Calu3 (cell line): ENCODE data around the gene TMEM43. TPM values are rescaled to one million over a fixed set of nuclear protein-coding genes. Genes with fewer than 3 reads are reported as not detected.
"Not testable (repeated sequence)": the region's sequence is repeated elsewhere in the genome, so short reads cannot be mapped to it uniquely, and the experiment has no call there.

ENCODE experiments used
- Bru-seq: library from RNA; stranded (reverse); fragments of 400-500 nt; gene quantifications from one replicate; lab custom pipeline; 2021; lab: Mats Ljungman, UMichigan
- BruChase-seq, 2 experiments: library from RNA; stranded (reverse); fragments of 400-500 nt; gene quantifications; one replicate each; lab custom pipeline; 2021; lab: Mats Ljungman, UMichigan
- BruUV-seq: library from RNA; stranded (reverse); fragments of 400-500 nt; replicated peaks from 2 replicates; lab custom pipeline; 2021; lab: Mats Ljungman, UMichigan
- CTCF ChIA-PET: fragments of 300-600 bp; sonication (Branson Sonifier 250); formaldehyde crosslinking; loops from one replicate; lab custom pipeline; 2022; ENCODE audit warnings: antibody characterized with exemption; lab: Charles Lee
- DNase-seq: peaks from one replicate; pipeline ENCODE4 v3.0.0; 2022
- H3K27ac Mint-ChIP-seq: one replicate; pipeline ENCODE4 v1.8.0; 2022; ENCODE audit warnings: mixed read lengths; ENCODE audit not compliant: unreplicated experiment
- H3K27me3 Mint-ChIP-seq: one replicate; pipeline ENCODE4 v1.8.0; 2022; ENCODE audit warnings: mixed read lengths; ENCODE audit not compliant: unreplicated experiment
- H3K36me3 Mint-ChIP-seq: one replicate; pipeline ENCODE4 v1.8.0; 2022; ENCODE audit warnings: mild to moderate bottlenecking, moderate library complexity, mixed read lengths; ENCODE audit not compliant: insufficient read depth, unreplicated experiment
- H3K4me1 Mint-ChIP-seq: one replicate; pipeline ENCODE4 v1.8.0; 2022; ENCODE audit warnings: mild to moderate bottlenecking, low read depth, mixed read lengths; ENCODE audit not compliant: unreplicated experiment
- H3K4me3 Mint-ChIP-seq: one replicate; pipeline ENCODE4 v1.8.0; 2022; ENCODE audit warnings: mild to moderate bottlenecking, low read depth, moderate library complexity, mixed read lengths; ENCODE audit not compliant: unreplicated experiment
- H3K9me3 Mint-ChIP-seq: one replicate; pipeline ENCODE4 v1.8.0; 2022; ENCODE audit warnings: low read depth, mixed read lengths; ENCODE audit not compliant: unreplicated experiment
- CTCF ChIP-seq: fragments of 200-600 bp; IDR thresholded peaks from one replicate; pipeline ENCODE4 v1.8.0; 2022; ENCODE audit warnings: antibody characterized with exemption; ENCODE audit not compliant: unreplicated experiment
- intact Hi-C: fragments of 100-400 bp; cut with micrococcal nuclease; formaldehyde crosslinking; loops from one replicate; pipeline ENCODE4 v1.10.0; 2022; ENCODE audit not compliant: unreplicated experiment
- long read RNA-seq: library from polyadenylated mRNA; stranded (forward); transcript quantifications from one replicate; pipeline ENCODE4 v2.0.0, GENCODE V29; 2022
- total RNA-seq: library from RNA; stranded (reverse); gene quantifications from 2 replicates; pipeline ENCODE4 v1.2.3, GENCODE V29; 2022

Gene TMEM43, protein sequence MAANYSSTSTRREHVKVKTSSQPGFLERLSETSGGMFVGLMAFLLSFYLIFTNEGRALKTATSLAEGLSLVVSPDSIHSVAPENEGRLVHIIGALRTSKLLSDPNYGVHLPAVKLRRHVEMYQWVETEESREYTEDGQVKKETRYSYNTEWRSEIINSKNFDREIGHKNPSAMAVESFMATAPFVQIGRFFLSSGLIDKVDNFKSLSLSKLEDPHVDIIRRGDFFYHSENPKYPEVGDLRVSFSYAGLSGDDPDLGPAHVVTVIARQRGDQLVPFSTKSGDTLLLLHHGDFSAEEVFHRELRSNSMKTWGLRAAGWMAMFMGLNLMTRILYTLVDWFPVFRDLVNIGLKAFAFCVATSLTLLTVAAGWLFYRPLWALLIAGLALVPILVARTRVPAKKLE
- 56.2 and 57.0 TPM in 2 replicates for total RNA-seq
- percentile 79 among the genes with signal in this experiment for Bru-seq, nascent RNA
- BruChase-seq, experiment 1, labeled RNA remaining after a 6-hour chase: percentile 95 among the genes with signal in this experiment
- percentile 90 among the genes with signal in this experiment for BruChase-seq, experiment 2, labeled RNA remaining after a 2-hour chase
- long read RNA-seq, transcript TMEM43-201 (12 exons, 3,341 nt): major isoform, 70 of 99 reads
- long read RNA-seq, partial matches to known transcripts: 15 of 99 reads
- long read RNA-seq, other reads (novel, unspliced or antisense): 14 of 99 reads

DNA sequence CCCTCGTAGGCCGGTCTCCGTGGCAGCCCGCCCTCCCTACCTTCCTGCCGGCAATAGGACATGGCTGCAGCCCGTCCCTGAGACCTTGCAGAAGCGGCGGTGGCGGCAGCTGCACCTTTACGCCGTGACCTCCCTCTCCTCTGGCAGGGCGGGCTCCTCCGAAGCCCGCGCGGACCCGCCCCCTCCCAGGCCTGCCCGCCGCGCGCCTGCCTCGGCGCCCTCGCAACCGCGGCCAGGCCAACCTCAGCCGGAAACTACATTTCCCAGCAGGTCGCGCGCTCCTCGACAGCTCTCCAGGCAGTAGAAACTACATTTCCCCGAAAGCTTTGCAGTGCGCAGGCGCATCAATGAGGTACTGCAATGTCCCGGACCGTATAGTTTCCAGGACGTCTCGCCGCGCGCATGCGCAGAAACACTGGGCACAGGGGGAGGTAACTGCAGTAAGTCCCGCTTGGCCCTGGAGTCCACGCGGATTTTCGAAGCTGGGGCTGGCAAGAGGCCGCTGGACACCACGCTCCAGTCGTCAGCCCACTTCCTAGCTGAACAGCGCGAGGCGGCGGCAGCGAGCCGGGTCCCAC is at the start of gene TMEM43, which contains the start of gene CHCHD4:
Gene TMEM43 (plus strand): TSS at position 438 of the 578 bp plus-strand sequence. CDS start 142 bp downstream, outside the sequence.
Gene CHCHD4 (minus strand): TSS at position 256 of the 578 bp plus-strand sequence. CDS start 194 bp downstream, at position 62.
- no peaks in the 10 kb centered on the region for H3K27me3 Mint-ChIP-seq
- H3K36me3 Mint-ChIP-seq: peaks cover 33% of the 10 kb centered on the region
- H3K9me3 Mint-ChIP-seq: no peaks in the 10 kb centered on the region
- intact Hi-C loops: loop anchor here (1.0 to 10.0 kb wide), 3 partner anchors 32 to 470 kb away; no protein-coding TSS in a partner anchor
- H3K4me1 Mint-ChIP-seq: peaks cover 23% of the 10 kb centered on the region
- peak within 1 kb of the TSS; percentile 97 for H3K27ac Mint-ChIP-seq
- no TSS peak for BruUV-seq
- DNase-seq: peak; percentile 95
- TF ChIP-seq CTCF: no peak
- CTCF ChIA-PET: interaction anchor here (0.9 to 2.2 kb wide), 6 partner anchors 9 to 247 kb away, joined by 3 to 28 read pairs (median 6); partner anchors contain the start of genes LSM3 and XPC
- peak within 1 kb of the TSS; percentile 97 for H3K4me3 Mint-ChIP-seq

- BruUV-seq, H3K9me3 Mint-ChIP-seq, intact Hi-C loops, H3K4me3 Mint-ChIP-seq, H3K4me1 Mint-ChIP-seq, H3K27ac Mint-ChIP-seq, H3K36me3 Mint-ChIP-seq, DNase-seq, H3K27me3 Mint-ChIP-seq, CTCF ChIA-PET: not testable (repeated sequence)
Observed at GRCh38 chr3:14075233-14075632, 49.6 kb upstream of the TMEM43 start.

- no TSS peak for BruUV-seq
- CTCF ChIA-PET: no interaction called here
Observed at GRCh38 chr3:14077310-14077709, 47.5 kb upstream of the TMEM43 start.

DNA sequence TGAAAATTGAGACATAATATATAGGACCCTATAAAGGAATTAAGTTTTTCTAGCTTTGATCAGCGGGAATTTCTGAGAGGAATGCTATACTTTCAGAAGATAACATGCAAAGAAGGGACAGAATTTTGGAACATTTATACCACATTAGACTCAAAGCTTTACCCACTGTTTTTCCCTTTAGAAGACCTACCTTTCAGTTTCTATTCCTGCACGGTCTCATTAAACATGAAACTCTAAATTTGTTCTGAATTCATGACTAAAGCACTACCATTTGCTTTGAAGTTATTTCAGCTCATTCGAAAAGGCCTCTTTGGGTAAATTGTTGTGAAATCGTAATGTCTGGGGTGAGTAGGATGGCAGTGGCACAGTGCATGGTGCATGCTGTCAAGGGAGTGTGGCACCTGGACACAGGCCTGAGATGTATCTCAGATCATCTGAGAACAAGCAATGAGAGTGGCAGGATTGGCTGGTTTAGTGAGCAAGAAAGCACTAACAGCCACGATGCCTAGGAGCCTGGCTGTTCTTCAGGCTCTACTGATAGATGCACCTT is 42.7 kb upstream of the TMEM43 start:
- no TSS peak for BruUV-seq

More at GRCh38 chr3:14077310-14077709, 47.5 kb upstream of the TMEM43 start:
- no peak for DNase-seq
- Mint-ChIP-seq H3K27ac (no peak overlapping the region), H3K9me3 (peaks cover 3% of the 10 kb centered on the region), H3K36me3 (no peaks in the 10 kb centered on the region), H3K4me3 (no peak overlapping the region), H3K4me1 (no peaks in the 10 kb centered on the region), H3K27me3 (no peaks in the 10 kb centered on the region)
- intact Hi-C loops: no loop called here
- TF ChIP-seq CTCF: no peak

GRCh38 chr3:14087461-14087860 is 37.4 kb upstream of the TMEM43 start:
- H3K36me3 Mint-ChIP-seq, H3K4me3 Mint-ChIP-seq, DNase-seq, H3K27me3 Mint-ChIP-seq, H3K4me1 Mint-ChIP-seq, BruUV-seq, H3K27ac Mint-ChIP-seq, intact Hi-C loops, CTCF ChIA-PET: not testable (repeated sequence)
- H3K9me3 Mint-ChIP-seq: peaks cover 13% of the 10 kb centered on the region

More for the DNA sequence above, 42.7 kb upstream of the TMEM43 start:
- TF ChIP-seq CTCF: no peak
- H3K9me3 Mint-ChIP-seq: peaks cover 5% of the 10 kb centered on the region
- H3K4me3 Mint-ChIP-seq: no peak overlapping the region
- DNase-seq: no peak
- CTCF ChIA-PET: no interaction called here
- H3K27me3 Mint-ChIP-seq: no peaks in the 10 kb centered on the region
- H3K4me1 Mint-ChIP-seq: no peaks in the 10 kb centered on the region
- no peaks in the 10 kb centered on the region for H3K36me3 Mint-ChIP-seq
- H3K27ac Mint-ChIP-seq: no peak overlapping the region
- intact Hi-C loops: no loop called here

DNA sequence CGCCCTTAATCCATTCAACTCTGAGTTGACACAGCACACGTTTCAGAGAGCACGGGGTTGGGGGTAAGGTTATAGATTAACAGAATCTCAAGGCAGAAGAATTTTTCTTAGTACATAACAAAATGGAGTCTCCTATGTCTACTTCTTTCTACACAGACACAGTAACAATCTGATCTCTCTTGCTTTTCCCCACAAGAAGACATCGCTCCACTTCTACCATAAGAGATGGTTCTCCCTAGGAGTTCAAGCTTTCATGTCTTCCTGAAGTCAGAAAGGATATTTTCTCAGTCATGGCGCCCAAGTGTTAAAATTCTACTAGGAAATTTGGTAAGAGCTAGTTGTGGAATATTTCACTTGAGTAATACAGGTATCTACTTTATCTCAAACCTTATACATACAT is 32.9 kb upstream of the TMEM43 start:
- Mint-ChIP-seq H3K9me3 (peaks cover 13% of the 10 kb centered on the region), H3K27ac (peak overlapping the region; percentile 98), H3K4me1 (peaks cover 22% of the 10 kb centered on the region)
- DNase-seq, H3K27me3 Mint-ChIP-seq, BruUV-seq, H3K4me3 Mint-ChIP-seq, H3K36me3 Mint-ChIP-seq: not testable (repeated sequence)
- CTCF ChIA-PET: interaction anchor here (1.2 kb wide), 1 partner anchor 196 kb away, joined by 3 read pairs; no protein-coding TSS in a partner anchor
- intact Hi-C loops: loop anchor here (1.0 kb wide), 1 partner anchor 32 kb away; the partner anchor contains the start of gene CHCHD4
